IMR-90 (cell line): ENCODE results near the gene SELENOM. TPM values are rescaled to one million over a fixed set of nuclear protein-coding genes. Genes with fewer than 3 reads are reported as not detected.
A peak's percentile ranks its signal among the peaks of the same experiment; 100 is the strongest.

Experiments used
- ATAC-seq: fragments of 200-7000 bp; cut with Tn5 transposase; 2 replicates; pipeline ENCODE4 v1.9.1; 2020; ENCODE audit warnings: low read depth, mild to moderate bottlenecking, moderate library complexity
- BruUV-seq: library from RNA; stranded (reverse); fragments of 400-500 nt; replicated peaks from 2 replicates; lab custom pipeline; 2021; lab: Mats Ljungman, UMichigan
- CTCF ChIA-PET: fragments of 300-600 bp; formaldehyde crosslinking; extraction: SDS; loops from one replicate; lab custom pipeline; 2021; ENCODE audit warnings: antibody characterized with exemption; lab: Yijun Ruan, JAX
- POLR2A ChIA-PET: fragments of 300-600 bp; sonication (Branson Sonifier 250); formaldehyde crosslinking; loops from one replicate; lab custom pipeline; 2022; ENCODE audit warnings: antibody characterized with exemption; ENCODE audit not compliant: unreplicated experiment; lab: Charles Lee
- DNase-seq: peaks from one replicate; pipeline ENCODE4 v3.0.0; 2013
- H2AFZ ChIP-seq: replicated peaks from 2 replicates; pipeline ENCODE3; 2013; ENCODE audit warnings: low read length, mild to moderate bottlenecking; ENCODE audit not compliant: poor library complexity
- H2AK5ac ChIP-seq: 2 replicates; pipeline ENCODE4 v1.6.1; 2013; ENCODE audit warnings: low read depth, low read length, inconsistent platforms
- H2AK9ac ChIP-seq: replicated peaks from 2 replicates; pipeline ENCODE3; 2013; ENCODE audit warnings: mild to moderate bottlenecking, low read depth, low read length, moderate library complexity; ENCODE audit not compliant: poor library complexity
- H2BK120ac ChIP-seq: 2 replicates; pipeline ENCODE4 v1.6.1; 2013; ENCODE audit warnings: low read depth, low read length, inconsistent platforms
- H2BK15ac ChIP-seq: 3 replicates; pipeline ENCODE4 v1.6.1; 2013; ENCODE audit warnings: low read depth, low read length, inconsistent platforms
- H2BK20ac ChIP-seq: 2 replicates; pipeline ENCODE4 v1.6.1; 2013; ENCODE audit warnings: low read depth, mild to moderate bottlenecking, inconsistent platforms, low read length, moderate library complexity
- H2BK5ac ChIP-seq: 2 replicates; pipeline ENCODE4 v1.6.1; 2013; ENCODE audit warnings: mild to moderate bottlenecking, low read depth, low read length, inconsistent platforms; ENCODE audit not compliant: poor library complexity, severe bottlenecking
- H3K14ac ChIP-seq: replicated peaks from 2 replicates; pipeline ENCODE4 v1.6.1; 2013; ENCODE audit warnings: low read depth, low read length, inconsistent platforms
- H3K18ac ChIP-seq: 2 replicates; pipeline ENCODE4 v1.6.1; 2013; ENCODE audit warnings: low read depth, low read length, control low read depth
- H3K23ac ChIP-seq: 2 replicates; pipeline ENCODE4 v1.6.1; 2013; ENCODE audit warnings: low read depth, low read length, inconsistent platforms
- H3K27ac ChIP-seq: 2 replicates; pipeline ENCODE4 v1.5.1; 2013; ENCODE audit warnings: mild to moderate bottlenecking, control low read depth, low read length; ENCODE audit not compliant: insufficient read depth
- H3K27me3 ChIP-seq: 2 replicates; pipeline ENCODE4 v1.6.1; 2013; ENCODE audit warnings: low read length; ENCODE audit not compliant: control insufficient read depth, insufficient read depth
- H3K36me3 ChIP-seq: 2 replicates; pipeline ENCODE4 v1.6.1; 2013; ENCODE audit warnings: low read length, mixed read lengths; ENCODE audit not compliant: control insufficient read depth, insufficient read depth
- H3K4ac ChIP-seq: 2 replicates; pipeline ENCODE4 v1.6.1; 2013; ENCODE audit warnings: low read depth, low read length, inconsistent platforms
- H3K4me1 ChIP-seq: 2 replicates; pipeline ENCODE4 v1.6.1; 2013; ENCODE audit warnings: low read length, mixed read lengths; ENCODE audit not compliant: control insufficient read depth, insufficient read depth
- H3K4me2 ChIP-seq: 2 replicates; pipeline ENCODE4 v1.6.1; 2013; ENCODE audit warnings: low read depth, mild to moderate bottlenecking, control low read depth, low read length, moderate library complexity
- H3K4me3 ChIP-seq: 2 replicates; pipeline ENCODE4 v1.5.1; 2013; ENCODE audit warnings: low read depth, mild to moderate bottlenecking, control low read depth, low read length, moderate library complexity; ENCODE audit not compliant: insufficient read depth
- H3K56ac ChIP-seq: 2 replicates; pipeline ENCODE4 v1.6.1; 2013; ENCODE audit warnings: low read length, inconsistent platforms; ENCODE audit not compliant: insufficient read depth; ENCODE audit errors: extremely low read depth
- H3K79me1 ChIP-seq, 2 experiments: 2 replicates each; pipeline ENCODE4 v1.6.1; 2013; ENCODE audit warnings: low read length in 2 of 2, inconsistent platforms in 1 of 2, low read depth in 1 of 2
- H3K9ac ChIP-seq: 2 replicates; pipeline ENCODE4 v1.6.1; 2013; ENCODE audit warnings: low read depth, low read length, control low read depth
- H3K9me1 ChIP-seq: 2 replicates; pipeline ENCODE4 v1.6.1; 2013; ENCODE audit warnings: low read length, inconsistent platforms; ENCODE audit not compliant: insufficient read depth
- H3K9me3 ChIP-seq: 2 replicates; pipeline ENCODE4 v1.6.1; 2013; ENCODE audit warnings: low read length; ENCODE audit not compliant: control insufficient read depth, insufficient read depth
- H4K20me1 ChIP-seq: 2 replicates; pipeline ENCODE4 v1.6.1; 2013; ENCODE audit warnings: low read length, inconsistent platforms; ENCODE audit not compliant: insufficient read depth
- H4K5ac ChIP-seq: 2 replicates; pipeline ENCODE4 v1.6.1; 2013; ENCODE audit warnings: mild to moderate bottlenecking, low read depth, low read length, control low read depth
- H4K8ac ChIP-seq, 2 experiments: 2 replicates each; pipeline ENCODE4 v1.6.1; 2013; ENCODE audit warnings: low read depth in 2 of 2, low read length in 2 of 2, control low read depth in 1 of 2, inconsistent platforms in 1 of 2
- H4K91ac ChIP-seq: 2 replicates; pipeline ENCODE4 v1.6.1; 2013; ENCODE audit warnings: low read depth, low read length, inconsistent platforms; ENCODE audit not compliant: insufficient read depth
- NFE2L2 ChIP-seq: fragments of 150-350 bp; IDR thresholded peaks from 2 replicates; pipeline ENCODE4 v1.6.1; 2016; ENCODE audit warnings: low read depth, mild to moderate bottlenecking, low read length
- POLR2A ChIP-seq: IDR thresholded peaks from 2 replicates; pipeline ENCODE4 v1.6.1; 2012; ENCODE audit warnings: mild to moderate bottlenecking, low read depth, low read length
- SMC3 ChIP-seq: fragments of 150-350 bp; IDR thresholded peaks from 2 replicates; pipeline ENCODE4 v1.6.1; 2016; ENCODE audit warnings: low read depth, mild to moderate bottlenecking, antibody characterized with exemption, low read length, moderate library complexity
- WGBS, 2 experiments: methylation state at CpG; one replicate each; pipeline versions ENCODE4 v1.1.5 to v1.1.7; 2013; ENCODE audit warnings: missing lambda C conversion rate in 2 of 2; ENCODE audit not compliant: insufficient read length in 1 of 2; ENCODE audit errors: extremely low coverage in 2 of 2; 5-methylcytosine and 5-hydroxymethylcytosine counted together
- dilution Hi-C: fragments of 300-500 bp; cut with HindIII; formaldehyde crosslinking; loops from one replicate; pipeline ENCODE4 v1.14.3; 2018; ENCODE audit warnings: low sequenced_read_pairs; ENCODE audit not compliant: unreplicated experiment
- in situ Hi-C: fragments of 300-500 bp; cut with MboI; formaldehyde crosslinking; loops from 3 replicates; pipeline ENCODE4 v1.14.3; 2019; ENCODE audit warnings: low sequenced_read_pairs, inconsistent platforms, mixed read lengths
- intact Hi-C: fragments of 100-400 bp; cut with micrococcal nuclease; formaldehyde crosslinking; loops from 2 replicates; pipeline ENCODE4 v1.10.0; 2022
- polyA plus RNA-seq, 3 experiments: library from polyadenylated mRNA; depleted of rRNA; stranded (reverse); fragments of >200 nt; gene quantifications; 2 replicates each; pipeline ENCODE4 v1.2.3, GENCODE V29; 2012; ENCODE audit warnings: low replicate concordance in 1 of 3
- total RNA-seq: library from RNA; depleted of rRNA; stranded (reverse); fragments of >200 nt; gene quantifications from 2 replicates; pipeline ENCODE4 v1.2.3, GENCODE V29; 2012
- TF ChIP-seq, protein P1 (sequence below): fragments of 150-350 bp; IDR thresholded peaks from 2 replicates; pipeline ENCODE4 v1.6.1; 2017; ENCODE audit warnings: mild to moderate bottlenecking, antibody characterized with exemption, low read length, low read depth

SELENOM gene
- total and polyA plus RNA-seq, 2 of the 4 experiments (the other 2 are of a cell fraction), result 46.2 to 270 TPM

DNA sequence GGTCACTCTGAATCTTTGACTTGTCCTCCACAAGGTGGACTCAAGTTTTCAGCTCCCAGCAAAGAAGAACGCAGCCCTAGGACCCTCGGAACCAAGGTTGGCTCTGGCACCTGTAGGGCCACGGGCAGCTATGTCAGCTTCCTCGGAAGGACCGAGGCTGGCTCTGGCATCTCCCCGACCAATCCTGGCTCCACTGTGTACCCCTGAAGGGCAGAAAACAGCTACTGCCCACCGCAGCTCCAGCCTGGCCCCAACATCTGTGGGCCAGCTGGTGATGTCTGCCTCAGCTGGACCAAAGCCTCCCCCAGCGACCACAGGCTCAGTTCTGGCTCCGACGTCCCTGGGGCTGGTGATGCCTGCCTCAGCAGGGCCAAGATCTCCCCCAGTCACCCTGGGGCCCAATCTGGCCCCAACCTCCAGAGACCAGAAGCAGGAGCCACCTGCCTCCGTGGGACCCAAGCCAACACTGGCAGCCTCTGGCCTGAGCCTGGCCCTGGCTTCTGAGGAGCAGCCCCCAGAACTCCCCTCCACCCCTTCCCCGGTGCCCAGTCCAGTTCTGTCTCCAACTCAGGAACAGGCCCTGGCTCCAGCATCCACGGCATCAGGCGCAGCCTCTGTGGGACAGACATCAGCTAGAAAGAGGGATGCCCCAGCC is 17.6 kb upstream of the SELENOM start:
- Histone ChIP-seq H3K27me3 (no peaks in the 10 kb centered on the region; the same call in 1 of the 2 replicates), H4K8ac (no peak overlapping the region), H3K36me3 (no peaks in the 10 kb centered on the region), H3K4ac (no peak overlapping the region), H3K23ac (no peak overlapping the region), H3K4me1 (peaks cover 5% of the 10 kb centered on the region), H3K4me2 (no peak overlapping the region), H3K4me3 (no peak overlapping the region), H3K18ac (no peak overlapping the region), H2AFZ (no peak overlapping the region), H2AK9ac (peak overlapping the region; percentile 55), H2BK120ac (no peak overlapping the region), H2BK20ac (no peak overlapping the region), H2AK5ac (no peak overlapping the region), H3K9me1 (no peaks in the 10 kb centered on the region; the same call in 1 of the 2 replicates), H2BK5ac (no peak overlapping the region), H3K9me3 (no peaks in the 10 kb centered on the region), H3K9ac (no peak overlapping the region), H2BK15ac (no peak overlapping the region), H4K91ac (no peak overlapping the region), H3K79me1 (peaks cover 0 to 4% of the 10 kb centered on the region in 2 experiments; a peak in 1 of 4 replicates), H4K5ac (no peak overlapping the region), H3K14ac (no peak overlapping the region), H3K56ac (no peak overlapping the region), H4K20me1 (no peaks in the 10 kb centered on the region), H3K27ac (no peak overlapping the region)
- no peak for ATAC-seq
- dilution Hi-C loops (no loop called here), intact Hi-C loops (no loop called here), in situ Hi-C loops (no loop called here)
- TF ChIP-seq SMC3, result no peak
- TF ChIP-seq, protein P1, sequence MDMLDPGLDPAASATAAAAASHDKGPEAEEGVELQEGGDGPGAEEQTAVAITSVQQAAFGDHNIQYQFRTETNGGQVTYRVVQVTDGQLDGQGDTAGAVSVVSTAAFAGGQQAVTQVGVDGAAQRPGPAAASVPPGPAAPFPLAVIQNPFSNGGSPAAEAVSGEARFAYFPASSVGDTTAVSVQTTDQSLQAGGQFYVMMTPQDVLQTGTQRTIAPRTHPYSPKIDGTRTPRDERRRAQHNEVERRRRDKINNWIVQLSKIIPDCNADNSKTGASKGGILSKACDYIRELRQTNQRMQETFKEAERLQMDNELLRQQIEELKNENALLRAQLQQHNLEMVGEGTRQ, result no peak
- no peak for TF ChIP-seq NFE2L2
- TF ChIP-seq POLR2A, result no peak
- BruUV-seq, result no TSS peak
- no peak for DNase-seq
- POLR2A ChIA-PET, result no interaction called here
- CTCF ChIA-PET, result interaction anchor here (0.6 kb wide), 1 partner anchor 30 kb away, joined by 3 read pairs; no protein-coding TSS in a partner anchor
- 68% methylated on average over 7 of the region's 14 CpGs; no CpG with 5 or more reads in 1 of the 2 experiments for WGBS, 2 experiments
